BLaER1 treated with 17β-estradiol and CSF1 and Interleukin-3, amounts not matched to agents 10 nM and 100 nM (cell line): Measurements from ENCODE around the gene ZSCAN5C.

Experiments
- H3K27ac ChIP-seq, 11 experiments: shearing (Covaris generic); formaldehyde crosslinking; 2 replicates each; pipeline ENCODE4 v1.8.1; 2022
- H3K27me3 ChIP-seq, 11 experiments: shearing (Covaris generic); formaldehyde crosslinking; 2 replicates each; pipeline ENCODE4 v1.8.1; 2022
- H3K36me3 ChIP-seq, 11 experiments: shearing (Covaris generic); formaldehyde crosslinking; 2 replicates each; pipeline ENCODE4 v1.8.1; 2022
- H3K4me1 ChIP-seq, 10 experiments: shearing (Covaris generic); formaldehyde crosslinking; 2 replicates each; pipeline ENCODE4 v1.8.1; 2022
- H3K4me2 ChIP-seq, 11 experiments: shearing (Covaris generic); formaldehyde crosslinking; 2 replicates each; pipeline ENCODE4 v1.8.1; 2022
- H3K4me3 ChIP-seq, 10 experiments: shearing (Covaris generic); formaldehyde crosslinking; 2 replicates each; pipeline ENCODE4 v1.8.1; 2022
- H3K9ac ChIP-seq, 11 experiments: shearing (Covaris generic); formaldehyde crosslinking; 2 replicates each; pipeline ENCODE4 v1.8.1; 2022
- H3K9me3 ChIP-seq, 11 experiments: shearing (Covaris generic); formaldehyde crosslinking; replicated peaks in 1 of 11; 2 replicates each; pipeline ENCODE4 v1.8.1; 2022
- H4K20me1 ChIP-seq, 11 experiments: shearing (Covaris generic); formaldehyde crosslinking; 2 replicates each; pipeline ENCODE4 v1.8.1; 2022
- Cebpa-rat ChIP-seq, 11 experiments: shearing (Covaris generic); IDR thresholded peaks; 2 replicates each; pipeline ENCODE4 v1.8.1; 2022

Gene ZSCAN5C

GRCh38 chr19:56201973-56202372 lies at the start of gene ZSCAN5C:
TSS of gene ZSCAN5C (plus strand) at chr19:56202273. CDS start at chr19:56205914, 3,641 bp downstream.
- Histone ChIP-seq H3K9me3 (no peaks in the 10 kb centered on the region), H3K4me2 (no peak within 1 kb of the TSS), H4K20me1 (no peaks in the 10 kb centered on the region), H3K9ac (no peak within 1 kb of the TSS), H3K36me3 (no peaks in the 10 kb centered on the region), H3K4me3 (no peak within 1 kb of the TSS), H3K27me3 (no peaks in the 10 kb centered on the region), H3K4me1 (no peaks in the 10 kb centered on the region), H3K27ac (no peak within 1 kb of the TSS)
- no peak for TF ChIP-seq Cebpa-rat (IDR thresholded peaks at IDR 0.05)

GRCh38 chr19:56152644-56153043 lies 49.4 kb upstream of the ZSCAN5C start:
- Histone ChIP-seq H3K4me2 (no peak overlapping the region), H3K27me3 (no peaks in the 10 kb centered on the region), H3K36me3 (peaks cover 66 to 91% (median 82%) of the 10 kb centered on the region in 11 experiments), H3K4me3 (no peak overlapping the region), H3K9ac (peak overlapping the region in 1 of 11 experiments; percentile 9; a peak in 1 of 22 replicates), H3K9me3 (peaks cover 0 to 6% (median 0%) of the 10 kb centered on the region in 11 experiments; a peak in 4 of 22 replicates), H3K4me1 (peaks cover 0 to 15% (median 4%) of the 10 kb centered on the region in 10 experiments; a peak in 8 of 20 replicates), H3K27ac (no peak overlapping the region), H4K20me1 (peaks cover 5 to 88% (median 69%) of the 10 kb centered on the region in 11 experiments; a peak in 21 of 22 replicates)
- TF ChIP-seq Cebpa-rat (IDR thresholded peaks at IDR 0.05) = no peak

- peaks cover 0 to 20% (median 7%) of the 10 kb centered on the region in 10 experiments; a peak in 8 of 20 replicates for H3K4me1 ChIP-seq
- H3K27ac ChIP-seq = no peak overlapping the region
- TF ChIP-seq Cebpa-rat (IDR thresholded peaks at IDR 0.05) = no peak
- H3K9ac ChIP-seq = peak overlapping the region in 1 of 11 experiments; percentile 29; a peak in 1 of 22 replicates
- H3K36me3 ChIP-seq = peaks cover 66 to 91% (median 82%) of the 10 kb centered on the region in 11 experiments
- H3K9me3 ChIP-seq = peaks cover 0 to 12% (median 0%) of the 10 kb centered on the region in 11 experiments; a peak in 7 of 22 replicates
- peaks cover 5 to 80% (median 63%) of the 10 kb centered on the region in 11 experiments; a peak in 21 of 22 replicates for H4K20me1 ChIP-seq
- H3K27me3 ChIP-seq = no peaks in the 10 kb centered on the region
- no peak overlapping the region for H3K4me2 ChIP-seq
- no peak overlapping the region for H3K4me3 ChIP-seq
Observed at GRCh38 chr19:56153507-56153906, 48.6 kb upstream of the ZSCAN5C start.

DNA sequence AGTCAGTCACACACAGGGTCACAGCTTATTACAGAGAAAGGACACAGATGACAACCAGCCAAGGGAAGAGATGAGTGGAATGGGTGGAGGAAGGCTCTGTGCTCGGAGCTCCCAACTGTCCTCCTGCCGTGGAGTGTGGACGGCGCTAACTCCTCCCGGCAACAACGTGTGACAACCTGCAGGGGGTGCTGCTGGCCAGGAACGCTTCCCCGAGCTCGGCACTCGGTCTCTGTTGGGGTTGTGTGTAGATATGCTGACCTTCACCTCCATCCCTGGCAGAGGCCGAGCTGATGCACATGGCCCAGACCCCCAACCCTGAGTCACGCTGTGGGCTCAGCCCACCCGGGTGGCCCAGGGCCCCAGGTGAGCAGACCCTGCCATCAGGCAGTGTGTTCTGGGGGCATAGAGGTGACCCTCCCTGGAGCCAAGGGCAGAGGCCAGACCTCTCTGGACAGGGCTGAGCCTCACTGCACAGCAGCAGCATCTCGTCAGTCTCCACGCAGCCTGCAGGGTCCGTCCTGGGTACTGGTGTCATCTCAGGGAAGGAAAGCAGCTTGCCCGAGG lies 46.9 kb upstream of the ZSCAN5C start:
- H3K36me3 ChIP-seq = peaks cover 72 to 91% (median 84%) of the 10 kb centered on the region in 11 experiments
- peaks cover 0 to 12% (median 0%) of the 10 kb centered on the region in 11 experiments; a peak in 7 of 22 replicates for H3K9me3 ChIP-seq
- H3K4me3 ChIP-seq = no peak overlapping the region
- H4K20me1 ChIP-seq = peaks cover 5 to 82% (median 57%) of the 10 kb centered on the region in 11 experiments; a peak in 21 of 22 replicates
- H3K9ac ChIP-seq = no peak overlapping the region
- H3K27me3 ChIP-seq = no peaks in the 10 kb centered on the region
- peaks cover 0 to 20% (median 7%) of the 10 kb centered on the region in 10 experiments; a peak in 8 of 20 replicates for H3K4me1 ChIP-seq
- no peak overlapping the region for H3K27ac ChIP-seq
- TF ChIP-seq Cebpa-rat (IDR thresholded peaks at IDR 0.05) = no peak
- H3K4me2 ChIP-seq = no peak overlapping the region

DNA sequence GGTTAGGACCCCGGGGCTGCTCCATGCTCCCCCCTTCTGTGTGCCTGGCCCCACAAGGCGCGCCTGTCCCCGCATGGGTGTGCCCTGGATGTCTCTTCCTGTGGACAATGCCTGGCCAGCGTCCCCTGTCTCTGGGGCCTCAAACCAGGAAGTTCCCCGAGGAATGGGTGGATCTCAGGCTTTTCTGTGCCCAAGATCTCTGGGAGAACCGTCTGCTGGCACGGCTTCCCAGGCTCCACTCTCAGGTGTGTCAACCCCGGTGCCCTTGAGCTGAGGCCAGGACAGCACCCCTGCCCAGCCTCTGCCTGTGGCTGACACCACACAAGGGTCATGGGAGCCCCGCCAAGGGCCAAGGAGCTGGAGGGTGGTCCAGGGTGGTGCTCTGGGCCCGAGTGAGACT lies 45.3 kb upstream of the ZSCAN5C start:
- Histone ChIP-seq H3K9me3 (peaks cover 0 to 12% (median 0%) of the 10 kb centered on the region in 11 experiments; a peak in 7 of 22 replicates), H3K27ac (no peak overlapping the region), H3K36me3 (peaks cover 85 to 99% (median 95%) of the 10 kb centered on the region in 11 experiments), H3K4me3 (no peak overlapping the region), H3K9ac (no peak overlapping the region), H4K20me1 (peaks cover 1 to 87% (median 56%) of the 10 kb centered on the region in 11 experiments; a peak in 21 of 22 replicates), H3K27me3 (no peaks in the 10 kb centered on the region), H3K4me1 (peaks cover 4 to 24% (median 11%) of the 10 kb centered on the region in 10 experiments), H3K4me2 (no peak overlapping the region)
- TF ChIP-seq Cebpa-rat (IDR thresholded peaks at IDR 0.05) = no peak

DNA sequence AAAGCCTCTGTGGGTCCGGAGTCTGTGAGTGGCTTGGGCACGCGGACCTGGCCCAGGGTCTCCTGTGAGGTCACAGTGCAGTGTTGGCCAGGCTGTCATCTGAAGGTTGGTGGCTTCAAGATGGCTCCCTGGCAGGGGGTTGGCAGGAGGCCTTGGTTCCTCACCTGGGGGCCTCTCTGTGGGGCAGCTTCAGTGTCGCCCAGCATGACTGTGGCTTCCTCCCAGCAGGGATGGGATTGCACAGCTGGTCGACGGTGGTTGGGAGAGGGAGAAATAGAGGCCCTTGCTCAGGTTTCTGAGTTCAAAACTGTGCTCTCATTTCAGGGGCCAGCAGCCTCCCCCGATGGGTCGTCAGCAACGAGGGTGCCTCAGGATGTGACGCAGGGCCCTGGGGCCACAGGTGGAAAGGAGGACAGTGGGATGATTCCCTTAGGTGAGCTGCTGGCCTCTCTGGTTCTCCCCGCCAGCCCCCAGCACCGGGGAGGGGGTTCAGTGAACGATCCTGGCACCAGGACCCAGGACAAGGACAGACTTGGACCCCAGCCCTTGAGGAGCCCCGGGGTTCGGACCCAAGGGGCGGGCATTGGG lies 43.8 kb upstream of the ZSCAN5C start:
- Histone ChIP-seq H3K9ac (no peak overlapping the region), H3K27ac (no peak overlapping the region; a peak in 1 of 22 replicates), H3K4me3 (no peak overlapping the region), H3K9me3 (peaks cover 0 to 12% (median 0%) of the 10 kb centered on the region in 11 experiments; a peak in 7 of 22 replicates), H3K36me3 (peaks cover 82 to 98% (median 86%) of the 10 kb centered on the region in 11 experiments), H4K20me1 (peaks cover 0 to 86% (median 51%) of the 10 kb centered on the region in 11 experiments; a peak in 21 of 22 replicates), H3K4me1 (peaks cover 19 to 39% (median 25%) of the 10 kb centered on the region in 10 experiments), H3K4me2 (0 out of 22 replicates have a peak overlapping the region, but pooled peaks of 1 of the 11 experiments have one; percentile 3), H3K27me3 (no peaks in the 10 kb centered on the region)
- no peak for TF ChIP-seq Cebpa-rat (IDR thresholded peaks at IDR 0.05)

DNA sequence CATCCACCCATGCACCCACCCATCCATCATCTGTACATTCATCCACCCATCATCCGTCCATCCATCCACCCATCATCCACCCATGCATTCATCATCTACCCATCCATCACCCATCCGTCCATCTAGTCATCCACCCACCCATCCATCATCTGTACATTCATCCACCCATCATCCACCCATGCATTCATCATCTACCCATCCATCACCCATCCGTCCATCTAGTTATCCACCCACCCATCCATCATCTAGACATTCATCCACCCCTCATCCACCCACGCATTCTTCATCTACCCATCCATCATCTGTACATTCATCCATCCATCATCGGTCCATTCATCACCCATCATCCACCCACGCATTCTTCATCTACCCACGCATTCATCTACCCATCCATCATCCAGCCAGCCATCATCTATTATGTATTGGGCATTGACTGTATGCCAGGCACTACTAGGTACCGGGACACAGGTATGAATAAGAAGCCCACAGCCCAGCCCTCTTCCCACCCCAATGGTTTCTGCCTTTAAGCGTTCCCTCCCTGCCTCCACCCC lies 43.0 kb upstream of the ZSCAN5C start:
- H3K4me3 ChIP-seq = no peak overlapping the region
- peaks cover 23 to 44% (median 30%) of the 10 kb centered on the region in 10 experiments for H3K4me1 ChIP-seq
- no peak overlapping the region for H3K27ac ChIP-seq
- H3K9me3 ChIP-seq = peaks cover 0 to 12% (median 0%) of the 10 kb centered on the region in 11 experiments; a peak in 7 of 22 replicates
- H3K4me2 ChIP-seq = no peak overlapping the region
- H3K27me3 ChIP-seq = no peaks in the 10 kb centered on the region
- H3K9ac ChIP-seq = no peak overlapping the region
- no peak for TF ChIP-seq Cebpa-rat (IDR thresholded peaks at IDR 0.05)
- peaks cover 0 to 86% (median 51%) of the 10 kb centered on the region in 11 experiments; a peak in 19 of 22 replicates for H4K20me1 ChIP-seq
- H3K36me3 ChIP-seq = peaks cover 73 to 90% (median 78%) of the 10 kb centered on the region in 11 experiments

- Histone ChIP-seq H3K36me3 (peaks cover 67 to 83% (median 71%) of the 10 kb centered on the region in 11 experiments), H3K4me3 (no peak overlapping the region), H3K9me3 (peaks cover 0 to 12% (median 0%) of the 10 kb centered on the region in 11 experiments; a peak in 7 of 22 replicates), H3K4me2 (no peak overlapping the region), H3K9ac (no peak overlapping the region), H3K27me3 (no peaks in the 10 kb centered on the region), H3K4me1 (peaks cover 23 to 50% (median 34%) of the 10 kb centered on the region in 10 experiments), H4K20me1 (peaks cover 0 to 82% (median 47%) of the 10 kb centered on the region in 11 experiments; a peak in 18 of 22 replicates), H3K27ac (no peak overlapping the region)
- no peak for TF ChIP-seq Cebpa-rat (IDR thresholded peaks at IDR 0.05)
Observed at GRCh38 chr19:56159622-56160271, 42.3 kb upstream of the ZSCAN5C start.
